Nucleus accumbens (tissue), 56 donors: Measurements from ENCODE around the gene CEP131.

Experiments
- DNase-seq, 56 donors: peaks; one replicate each; lab custom pipeline; 2025; lab: John Stamatoyannopoulos, UW

CEP131 gene

DNA sequence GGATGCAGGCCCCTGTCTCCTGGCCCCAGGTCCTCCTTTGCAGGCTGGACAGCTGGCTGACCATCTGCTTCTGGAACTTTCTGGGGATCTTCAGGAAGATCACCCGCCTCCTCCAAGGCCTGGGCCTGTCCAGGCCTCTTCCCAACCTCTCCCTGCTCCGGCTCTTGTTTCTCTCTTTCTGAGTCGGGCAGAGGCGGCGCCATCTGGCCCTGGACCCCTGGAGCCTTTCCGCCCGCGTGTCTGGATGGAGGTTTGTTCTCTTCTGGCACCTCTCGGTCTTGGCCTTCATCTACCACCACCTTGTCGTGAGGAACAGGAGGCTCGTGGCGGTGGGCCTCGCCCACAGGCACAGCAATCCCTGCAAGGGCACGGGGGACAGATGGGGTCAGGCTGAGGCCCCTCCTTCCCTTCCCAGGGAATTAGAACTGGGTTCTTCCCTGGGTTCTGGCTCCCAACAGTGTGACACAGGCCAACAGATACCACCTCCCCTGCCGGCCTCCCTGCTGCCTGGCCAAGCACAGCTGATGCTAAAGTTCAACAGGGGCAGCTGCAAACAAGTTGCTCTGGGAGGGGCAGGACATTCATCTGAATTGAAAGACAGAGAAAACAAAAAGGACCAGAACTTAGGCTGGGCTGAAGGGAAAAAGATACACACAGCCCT is 29.7 kb upstream of the CEP131 start:
- DNase-seq, result no peak

DNA sequence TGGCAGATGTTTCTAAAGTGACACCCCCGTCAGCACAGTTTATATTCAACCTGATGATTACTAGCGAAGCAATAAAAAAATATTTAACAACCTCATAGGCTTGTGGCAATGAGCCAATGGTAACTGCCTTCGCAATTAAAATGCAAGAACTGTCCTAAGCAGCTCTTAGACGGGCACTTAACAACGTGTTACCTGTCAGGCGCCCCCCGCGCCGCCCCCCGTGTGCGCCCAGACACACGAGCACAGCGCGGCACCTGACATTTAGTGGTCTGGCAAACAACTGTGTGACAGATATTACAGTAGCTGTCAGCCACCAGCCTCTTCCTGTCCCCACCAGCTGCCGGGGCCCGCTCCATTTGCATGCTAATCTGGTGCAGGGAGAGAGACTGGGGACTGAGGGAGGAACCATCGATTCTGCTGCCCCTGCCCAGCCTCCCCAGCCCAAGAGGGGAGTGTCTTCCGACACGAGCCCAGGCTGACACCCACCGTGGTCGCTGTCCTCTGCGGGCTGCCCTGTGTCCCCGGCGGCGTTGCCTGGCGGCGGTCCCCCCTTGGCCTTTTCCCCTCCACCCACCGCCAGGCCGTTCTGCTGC is 29.0 kb upstream of the CEP131 start:
- no peak for DNase-seq

DNA sequence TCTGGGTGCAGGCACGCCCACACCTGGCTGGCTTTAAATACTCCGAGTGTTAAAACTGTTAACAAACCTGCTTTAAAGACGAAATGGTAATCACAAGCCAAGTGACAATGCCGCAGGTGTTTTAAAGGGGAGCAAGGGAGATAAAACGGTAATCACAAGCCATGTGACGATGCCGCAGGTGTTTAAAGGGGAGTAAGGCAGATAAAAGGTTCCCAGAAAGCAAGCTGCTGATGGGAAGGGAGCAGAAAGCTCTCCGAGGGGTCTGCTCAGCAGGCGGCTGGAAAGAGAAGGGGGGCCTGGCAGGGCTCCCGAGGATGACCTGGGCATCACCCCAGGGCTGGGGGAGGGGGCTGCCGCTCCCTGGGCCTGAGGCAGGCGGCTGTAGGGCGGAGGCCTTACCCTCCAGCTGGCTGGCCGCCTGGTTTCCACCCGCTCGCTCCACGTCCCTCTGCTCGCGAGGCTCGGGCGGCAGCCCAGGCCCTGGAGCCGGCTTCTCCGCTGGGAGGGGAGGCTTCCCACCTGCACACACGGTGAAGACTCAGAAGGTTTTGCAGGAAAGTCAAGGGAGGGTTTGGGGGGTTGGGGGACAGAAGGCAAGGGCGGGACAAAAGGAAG is 28.4 kb upstream of the CEP131 start:
- DNase-seq, result peak in 3 of 56 donors; percentile 9 to 24 (median 19)

DNA sequence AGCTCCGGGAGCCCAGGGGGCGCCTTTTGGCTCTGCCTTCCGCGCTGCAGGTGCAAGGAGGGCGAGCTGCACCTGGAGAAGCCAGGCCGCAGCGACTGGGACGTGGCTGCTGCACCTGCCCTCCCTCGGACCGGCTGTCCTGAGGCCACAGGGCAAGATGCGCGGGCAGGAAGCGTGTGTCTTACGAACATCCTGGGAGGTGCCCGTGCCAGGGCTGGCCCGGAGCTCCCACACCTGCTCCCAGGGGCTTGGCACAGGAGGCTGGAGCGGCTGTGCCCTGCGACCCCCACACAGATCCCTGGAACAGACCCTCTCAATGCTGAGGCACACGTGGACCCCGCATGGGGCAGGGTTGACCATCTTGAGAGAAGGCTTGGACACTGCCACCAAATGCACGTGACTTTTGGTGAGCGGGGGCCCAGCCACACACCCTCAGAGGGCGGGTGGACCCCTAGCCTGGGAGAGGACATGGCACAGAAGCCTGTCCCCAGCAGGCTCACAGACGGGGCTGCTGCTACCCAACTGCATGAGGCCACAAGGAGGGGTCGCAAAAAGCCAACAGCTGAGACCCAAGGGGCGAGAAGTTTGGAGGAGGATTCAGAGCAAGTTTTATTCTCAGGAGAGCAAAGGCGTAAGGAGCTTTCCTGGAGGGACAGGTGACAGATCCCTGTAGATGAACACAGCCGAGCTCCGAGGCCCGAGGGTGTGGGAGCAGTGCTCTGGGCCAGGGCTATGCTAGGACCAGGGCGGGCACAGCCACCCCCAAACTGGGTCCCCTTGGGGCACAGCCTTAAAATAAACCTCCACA is 27.7 kb upstream of the CEP131 start:
- no peak for DNase-seq

DNA sequence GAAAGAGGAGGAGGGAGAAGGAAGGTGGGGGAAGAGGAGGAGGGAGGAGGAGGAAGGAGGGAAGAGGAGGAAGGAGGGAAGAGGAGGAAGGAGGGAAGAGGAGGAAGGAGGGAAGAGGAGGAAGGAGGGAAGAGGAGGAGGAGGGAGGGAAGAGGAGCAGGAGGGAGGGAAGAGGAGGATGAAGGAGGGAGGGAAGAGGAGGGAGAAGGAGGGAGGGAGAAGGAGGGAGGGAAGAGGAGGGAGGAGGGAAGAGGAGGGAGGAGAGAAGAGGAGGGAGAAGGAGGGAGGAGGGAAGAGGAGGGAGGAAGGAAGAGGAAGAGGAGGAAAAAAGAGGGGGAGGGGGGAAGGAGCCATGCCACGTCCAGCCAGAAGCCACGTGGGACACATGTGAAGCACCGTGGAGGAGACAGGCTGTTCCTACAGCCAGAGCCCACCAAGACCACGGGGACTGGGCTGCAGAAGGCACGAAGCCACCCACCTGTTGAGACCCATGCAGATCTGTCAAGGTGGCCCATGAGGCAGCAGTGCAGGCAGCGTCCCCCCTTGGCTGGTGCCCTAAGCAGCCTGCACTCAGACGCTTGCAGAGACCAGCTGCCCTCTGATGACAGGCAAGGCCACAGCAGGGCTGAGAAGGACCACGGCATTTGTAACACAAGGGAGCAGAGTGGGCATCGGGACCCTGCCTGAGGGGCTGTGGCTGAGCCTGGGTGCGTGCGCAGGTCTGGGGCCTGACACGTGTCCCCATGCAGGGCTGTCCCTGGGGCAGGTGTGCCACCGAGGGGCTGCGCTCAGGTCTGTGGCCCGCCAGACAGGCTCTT is 26.7 kb upstream of the CEP131 start:
- no peak for DNase-seq

DNA sequence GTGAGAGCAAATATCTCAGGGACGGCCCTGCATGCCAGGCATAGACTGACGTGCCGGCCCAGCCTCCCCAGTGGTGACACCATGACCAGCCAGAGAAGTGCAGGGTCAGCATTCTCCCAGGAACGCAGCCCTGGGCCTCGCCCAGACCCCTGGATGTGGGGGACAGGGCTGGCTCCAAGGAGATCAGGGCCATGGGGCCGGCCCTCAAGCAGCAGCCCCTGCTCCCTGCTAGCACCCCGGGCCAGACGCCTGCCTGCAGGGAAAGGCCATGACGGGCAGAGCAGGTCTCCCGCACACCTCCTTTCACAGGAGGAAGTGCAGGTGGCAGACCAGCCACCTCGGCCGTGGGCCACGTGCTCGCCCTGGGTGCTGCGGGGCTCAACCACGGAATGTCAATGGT is 25.9 kb upstream of the CEP131 start:
- DNase-seq, result no peak

DNA sequence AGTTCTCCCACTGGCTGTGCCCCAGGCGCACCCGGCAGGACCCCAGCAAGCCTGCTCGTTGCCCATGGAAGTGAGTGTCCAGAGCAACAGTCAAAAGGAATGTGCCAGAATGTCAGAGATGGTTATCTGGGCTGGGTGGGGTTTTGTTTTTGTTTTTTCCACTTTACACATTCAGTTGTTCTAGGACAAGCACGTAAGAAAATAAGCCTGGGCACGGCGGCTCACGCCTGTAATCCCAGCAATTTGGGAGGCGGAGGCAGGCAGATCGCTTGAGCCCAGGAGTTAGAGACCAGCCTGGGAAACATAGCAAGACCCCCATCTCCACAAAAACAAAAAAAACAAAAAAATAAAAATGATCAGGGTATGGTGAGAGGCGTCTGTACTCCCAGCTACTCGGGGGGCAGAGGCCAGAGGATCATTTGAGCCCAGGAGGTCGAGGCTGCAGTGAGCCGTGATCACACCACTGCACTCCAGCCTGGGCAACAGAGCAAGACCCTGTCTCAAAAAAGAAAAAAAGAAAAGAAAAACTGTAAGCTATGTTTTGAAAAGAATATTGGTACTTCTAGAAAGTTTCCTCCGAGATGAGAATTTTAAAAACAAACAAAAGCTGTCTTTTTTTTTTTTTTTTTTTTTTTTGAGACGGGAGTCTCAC is 24.7 kb upstream of the CEP131 start:
- DNase-seq, result no peak

DNA sequence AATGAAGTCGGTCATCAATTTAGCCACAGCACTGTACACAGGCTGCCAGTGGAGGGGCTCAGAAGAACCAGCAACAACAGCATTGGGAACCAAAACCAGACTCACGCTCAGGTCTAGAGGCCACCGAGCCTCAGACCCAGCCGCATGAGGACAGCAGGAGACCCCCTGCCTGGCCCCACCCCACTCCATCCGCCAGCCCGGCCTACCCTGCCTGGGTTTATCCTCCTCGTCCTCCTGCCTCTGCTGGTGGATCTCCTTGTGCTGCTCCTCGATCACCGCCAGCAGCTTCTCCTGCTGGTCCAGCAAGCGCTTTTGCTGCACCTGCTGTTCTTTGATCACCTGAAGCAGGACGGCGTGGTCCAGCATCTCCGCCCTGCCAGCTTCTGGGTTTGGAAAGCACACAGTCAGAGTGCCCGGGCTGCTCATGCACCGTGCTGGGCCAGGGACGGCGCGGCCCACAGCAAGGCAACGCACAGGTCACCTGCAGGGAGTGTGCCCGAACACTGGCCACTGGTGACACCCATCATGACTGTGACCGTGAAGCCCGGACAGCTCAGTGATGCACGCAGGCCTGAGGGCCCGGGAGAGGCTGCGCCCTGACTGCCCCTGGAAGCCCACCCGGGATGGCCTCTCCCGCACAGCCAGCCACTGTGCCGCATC is 24.0 kb upstream of the CEP131 start:
- no peak for DNase-seq

DNA sequence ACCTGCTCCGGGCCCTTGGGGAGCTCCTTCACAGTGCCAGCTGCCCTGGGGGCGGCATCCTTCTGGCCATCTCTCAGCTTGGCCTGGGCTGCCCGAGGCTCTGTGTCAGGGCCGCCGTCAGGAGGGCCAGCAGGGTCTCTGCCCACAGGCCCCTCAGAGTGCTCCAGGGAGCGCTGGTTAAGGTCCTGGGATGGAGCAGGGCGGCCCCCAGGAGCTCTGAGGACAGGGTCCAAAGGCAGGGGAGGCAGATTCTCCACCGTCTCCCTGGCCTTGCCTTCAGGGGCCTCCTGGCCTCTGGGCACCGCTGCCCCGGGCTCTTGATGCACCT is 23.5 kb upstream of the CEP131 start:
- no peak for DNase-seq

DNA sequence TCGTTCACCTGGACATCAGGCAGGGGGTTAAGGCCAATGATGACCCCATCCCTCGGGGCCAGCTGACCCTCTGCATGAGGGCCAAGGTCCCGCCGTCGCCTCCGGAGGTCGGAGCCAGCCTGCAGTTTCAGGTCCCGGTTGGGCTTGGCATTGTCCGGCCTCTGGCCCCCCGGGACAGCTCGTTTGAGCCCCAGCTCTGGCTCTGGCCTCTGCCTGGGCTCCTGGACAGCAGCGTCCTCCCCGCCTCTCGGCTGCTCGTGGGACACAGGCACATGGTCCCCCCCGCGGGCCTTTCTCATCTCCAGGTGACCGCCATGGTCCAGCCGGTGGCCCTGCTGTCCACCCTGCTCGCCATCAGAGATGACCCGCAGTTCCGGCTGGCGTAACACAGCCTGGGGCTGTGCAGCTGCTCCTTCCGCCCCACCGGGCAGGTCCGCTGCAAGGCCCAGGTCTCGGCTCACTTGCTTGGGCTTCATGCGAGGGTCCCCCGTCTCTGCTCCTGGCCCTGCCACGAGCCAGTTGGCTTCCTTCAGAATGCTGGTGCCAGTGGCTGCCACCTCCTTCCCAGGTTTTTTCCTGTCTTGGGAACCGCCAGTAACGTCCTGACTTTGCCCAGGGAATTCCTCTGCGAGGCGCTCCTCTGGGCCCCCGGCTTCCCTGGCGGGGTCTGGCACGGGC is 23.0 kb upstream of the CEP131 start:
- no peak for DNase-seq

DNA sequence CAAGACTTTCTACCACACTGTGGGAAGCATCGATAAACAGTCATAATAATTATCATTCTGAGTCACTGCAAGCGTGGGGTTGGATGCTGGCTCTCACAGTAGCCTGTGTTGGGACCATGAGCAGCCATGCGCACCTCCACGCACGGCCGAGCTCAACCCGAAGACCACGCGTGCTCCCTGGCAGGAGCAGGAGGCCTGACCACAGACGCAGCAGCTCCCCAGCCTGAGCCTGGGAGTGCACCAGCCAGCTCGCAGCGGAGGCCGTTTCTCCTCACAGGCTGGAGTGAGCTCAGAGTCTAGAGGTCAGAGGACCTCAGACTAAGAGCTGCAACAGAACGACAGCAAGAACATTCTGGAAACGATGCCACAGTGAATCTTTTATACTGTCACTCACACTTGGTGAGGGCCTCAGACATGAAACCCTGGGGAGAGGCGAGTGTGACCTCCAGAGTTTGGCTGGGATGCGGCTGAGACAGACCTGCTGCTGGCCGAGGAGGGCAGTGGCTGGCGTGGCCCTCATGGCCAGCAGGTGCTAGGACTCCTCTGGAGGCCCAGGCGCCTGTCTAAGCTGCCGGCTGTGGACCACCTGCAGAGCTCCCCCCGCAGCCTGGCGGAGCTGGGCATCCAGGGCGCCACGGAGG is 22.4 kb upstream of the CEP131 start:
- DNase-seq, result no peak

DNA sequence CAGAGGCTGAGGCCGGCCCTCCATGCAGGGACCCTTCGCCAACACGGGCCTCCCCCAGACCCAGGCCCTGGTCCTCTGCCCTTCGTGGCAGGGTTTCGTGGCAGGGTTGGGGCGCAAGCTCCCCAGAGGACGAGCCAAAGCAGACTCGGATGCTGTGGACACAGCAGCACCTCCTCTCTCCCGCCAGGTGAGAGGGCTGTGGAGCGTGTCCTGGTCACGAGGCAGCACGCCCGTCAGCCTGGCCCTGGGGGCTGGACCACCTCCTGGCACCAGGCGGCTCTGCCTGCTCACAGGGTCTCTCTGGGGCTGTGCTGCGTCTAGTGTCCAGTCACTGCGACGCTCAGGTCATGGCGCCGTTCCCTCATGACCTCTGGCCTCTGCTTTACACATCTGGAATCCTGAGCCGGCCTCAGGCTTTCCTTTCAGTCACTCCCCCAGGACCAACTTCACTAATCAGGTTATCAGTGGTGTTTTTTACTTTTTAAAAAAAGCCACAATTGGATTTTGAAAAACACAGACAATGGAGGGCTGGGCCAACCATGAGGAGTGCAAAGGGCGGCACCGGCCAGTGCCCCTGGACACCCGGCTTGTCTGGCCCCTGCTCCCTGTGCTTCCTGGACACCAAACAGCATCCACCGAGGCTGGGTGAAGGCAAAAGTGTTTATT is 21.7 kb upstream of the CEP131 start:
- DNase-seq, result no peak

DNA sequence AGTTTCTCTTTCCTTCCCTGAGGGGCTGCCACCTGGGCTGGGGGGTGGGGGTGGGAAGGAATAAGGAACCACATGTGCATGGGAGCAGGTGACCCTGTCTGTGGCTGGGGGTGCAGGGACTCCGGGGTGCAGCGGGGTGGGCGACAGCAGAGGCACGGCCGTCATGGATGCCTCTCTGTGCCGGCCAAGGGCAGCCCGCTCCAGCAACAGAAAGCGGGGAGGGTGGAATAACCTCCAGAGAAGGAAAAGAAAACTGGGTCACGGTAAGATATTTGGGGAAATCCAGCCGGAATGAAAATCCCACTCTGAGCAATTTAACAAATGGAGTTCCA is 20.5 kb upstream of the CEP131 start:
- no peak for DNase-seq

DNA sequence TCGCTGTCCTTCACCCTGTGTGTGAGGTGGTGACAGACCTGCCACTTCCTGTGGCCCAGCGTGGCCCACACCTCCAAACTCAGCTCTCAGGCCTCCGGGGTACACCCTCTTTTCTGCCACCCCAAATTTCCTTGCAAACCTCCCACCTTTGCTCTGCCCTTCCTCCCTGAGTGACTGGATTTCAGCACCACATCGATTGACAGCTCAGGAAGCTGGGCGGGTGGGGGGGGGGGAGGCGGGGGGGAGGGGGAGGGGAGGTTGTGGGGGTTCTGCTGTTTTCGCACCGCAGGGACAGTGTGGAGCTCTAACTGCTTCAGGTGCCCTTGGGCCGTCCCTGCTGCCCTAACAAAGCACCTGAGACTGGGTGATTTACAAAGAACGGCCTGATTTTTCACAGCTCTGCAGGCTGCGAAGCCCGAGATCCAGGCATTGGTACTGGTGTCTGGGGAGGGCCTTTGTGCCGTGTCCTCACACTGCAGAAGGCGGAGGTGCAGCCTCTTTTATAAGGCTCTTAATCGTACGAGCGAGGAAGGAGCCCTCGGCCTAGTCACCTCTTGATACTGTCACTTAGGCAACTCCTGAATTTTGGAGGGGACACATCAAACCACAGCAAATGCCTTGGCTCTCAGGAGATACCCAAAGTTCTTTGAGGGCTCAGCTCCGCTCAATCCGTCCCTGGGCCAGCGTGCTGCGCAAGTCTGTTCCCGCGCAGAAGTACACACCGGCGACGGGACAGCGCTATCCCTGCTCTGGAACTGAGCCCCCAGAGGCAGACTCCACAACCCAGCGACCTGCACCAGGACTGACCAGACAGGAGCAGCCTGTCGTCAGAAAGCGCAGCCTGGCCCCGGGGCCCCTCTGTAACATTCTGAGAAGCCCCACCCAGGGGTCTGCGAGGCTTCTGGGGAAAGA is 19.9 kb upstream of the CEP131 start:
- DNase-seq, result peak in 1 of 56 donors; percentile 16

DNA sequence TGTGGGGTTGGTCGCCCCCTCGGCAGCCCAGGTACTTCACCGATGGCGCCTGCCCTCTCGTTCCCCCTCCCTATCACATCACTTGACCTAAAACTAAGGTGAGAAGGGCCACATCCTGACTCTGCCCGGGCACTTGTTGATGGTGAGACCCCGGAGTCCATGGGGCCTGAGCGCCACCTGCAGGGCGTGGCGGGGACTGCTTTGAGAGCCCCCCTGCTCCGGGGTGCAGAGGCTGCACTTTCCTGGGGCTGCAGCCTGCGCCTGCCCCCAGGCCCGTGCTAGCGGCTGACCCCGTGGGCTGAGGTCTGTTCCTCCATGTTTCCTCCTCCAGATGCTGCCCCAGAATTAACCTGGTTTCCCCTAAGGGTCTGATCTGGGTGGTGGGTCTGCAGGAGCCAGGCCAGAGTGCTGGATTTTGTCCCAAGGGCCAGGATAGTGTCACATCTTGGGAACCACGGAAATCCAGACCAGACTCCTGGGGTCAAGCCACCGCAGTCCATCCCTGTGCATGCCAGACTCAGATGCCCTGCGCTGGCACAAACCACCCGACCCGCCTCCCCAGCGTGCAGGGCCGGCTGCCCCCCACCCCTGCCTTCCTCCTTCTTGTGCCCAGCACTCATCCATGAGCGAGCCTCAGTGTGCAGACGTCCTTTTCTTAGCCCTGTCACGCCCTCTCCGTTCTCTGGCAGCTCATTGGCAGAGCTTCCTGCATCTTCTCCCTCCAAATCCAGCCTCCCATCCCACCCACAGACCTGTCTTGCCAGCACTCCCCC is 19.1 kb upstream of the CEP131 start:
- peak in 35 of 56 donors; percentile 5 to 69 (median 25) for DNase-seq

DNA sequence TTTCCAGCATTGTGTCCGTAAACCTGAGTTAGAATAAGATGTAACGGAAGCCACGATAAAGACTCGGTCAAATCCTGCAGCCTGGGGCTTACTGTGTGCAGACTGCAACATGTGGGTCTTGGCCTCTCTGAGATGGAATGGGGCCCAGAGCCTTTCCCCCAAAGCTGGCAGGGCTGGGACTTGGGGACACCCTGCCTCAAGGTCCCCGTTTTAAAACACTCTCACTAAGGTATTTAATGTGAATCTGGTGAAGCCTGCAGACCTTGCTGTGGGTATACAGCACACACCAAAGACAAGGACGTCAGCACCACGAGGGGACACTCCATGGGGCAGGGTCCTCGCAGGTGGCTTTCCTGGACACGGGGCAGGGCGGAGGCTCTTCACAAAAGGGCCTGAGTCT is 18.4 kb upstream of the CEP131 start:
- DNase-seq, result no peak
